ENCODE data around the gene DOP1B.
A peak's percentile ranks its signal among the peaks of the same experiment; 100 is the strongest.
"Not testable (repeated sequence)": the region's sequence is repeated elsewhere in the genome, so short reads cannot be mapped to it uniquely, and the experiment has no call there.

DOP1B gene

DNA sequence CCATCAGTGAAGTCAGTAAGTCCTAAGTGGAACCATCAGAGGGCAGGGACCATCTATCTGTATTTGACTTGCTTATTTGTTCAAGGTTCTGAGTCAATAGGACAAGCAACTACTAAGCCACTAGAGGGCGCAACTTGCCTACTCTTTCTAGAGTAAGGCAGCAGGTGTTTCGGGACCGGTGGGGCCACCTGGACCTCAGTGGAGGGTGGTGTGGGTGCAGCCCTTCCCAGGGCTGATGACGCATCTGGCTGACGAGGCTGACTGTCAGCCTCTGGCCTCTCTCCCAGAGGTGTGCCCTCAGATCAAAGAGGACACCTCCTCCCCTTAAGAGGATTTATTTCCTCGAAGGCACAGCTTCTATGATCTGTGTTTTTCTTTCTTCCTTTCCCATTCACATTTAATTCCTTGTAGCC lies 15.1 kb upstream of the DOP1B start:
- Histone ChIP-seq H3K27ac (ENCODE audit: low read length) (peak overlapping the region; percentile 85), H3K4me3 (ENCODE audit: low read depth in 1 of 2, low read length in 2 of 2) (no peak overlapping the region), H3K9me3 (ENCODE audit: control insufficient read depth in 1 of 2, low read length in 2 of 2) (no peaks in the 10 kb centered on the region), H3K36me3 (ENCODE audit: control insufficient read depth in 1 of 2, insufficient read depth in 2 of 2, low read length in 2 of 2) (peaks cover 3 to 8% of the 10 kb centered on the region in 2 donors), H3K27me3 (ENCODE audit: low read depth, low read length) (no peaks in the 10 kb centered on the region), H3K4me1 (ENCODE audit: control insufficient read depth in 1 of 2, insufficient read depth in 2 of 2, low read length in 2 of 2) (peaks cover 0 to 8% of the 10 kb centered on the region in 2 donors)

DNA sequence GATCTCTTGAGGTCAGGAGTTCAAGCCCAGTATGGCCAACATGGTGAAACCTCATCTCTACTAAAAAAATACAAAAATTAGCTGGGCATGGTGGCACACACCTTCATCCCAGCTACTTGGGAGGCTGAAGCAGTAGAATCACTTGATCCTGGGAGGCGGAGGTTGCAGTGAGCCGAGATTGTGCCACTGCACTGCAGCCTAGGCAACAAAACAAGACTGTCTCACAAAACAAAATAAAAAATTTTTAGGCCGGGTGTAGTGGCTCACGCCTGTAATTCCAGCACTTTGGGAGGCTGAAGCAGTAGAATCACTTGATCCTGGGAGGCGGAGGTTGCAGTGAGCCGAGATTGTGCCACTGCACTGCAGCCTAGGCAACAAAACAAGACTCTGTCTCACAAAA lies 12.4 kb upstream of the DOP1B start:
- H3K9me3 ChIP-seq (ENCODE audit: control insufficient read depth in 1 of 2, low read length in 2 of 2); H3K4me3 ChIP-seq (ENCODE audit: low read depth in 1 of 2, low read length in 2 of 2); H3K36me3 ChIP-seq (ENCODE audit: control insufficient read depth in 1 of 2, insufficient read depth in 2 of 2, low read length in 2 of 2); H3K4me1 ChIP-seq (ENCODE audit: control insufficient read depth in 1 of 2, insufficient read depth in 2 of 2, low read length in 2 of 2); H3K27me3 ChIP-seq (ENCODE audit: low read depth, low read length); H3K27ac ChIP-seq (ENCODE audit: low read length): not testable (repeated sequence)

DNA sequence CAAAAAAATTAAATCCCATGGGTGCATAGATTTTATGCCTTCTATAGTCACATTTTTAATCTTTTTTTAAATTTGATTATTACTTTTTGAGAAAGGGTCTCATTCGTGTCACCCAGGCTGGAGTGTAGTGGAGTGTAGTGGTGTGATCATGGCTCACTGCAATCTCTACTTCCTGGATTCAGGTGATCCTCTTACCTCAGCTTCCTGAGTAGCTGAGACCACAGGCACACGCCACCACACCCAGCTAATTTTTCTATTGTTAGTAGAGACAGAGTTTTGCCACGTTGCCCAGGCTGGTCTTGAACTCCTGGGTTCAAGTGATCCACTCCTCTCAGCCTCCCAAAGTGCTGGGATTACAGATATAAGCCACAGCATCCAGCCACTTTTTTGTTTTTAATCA lies 11.4 kb upstream of the DOP1B start:
- H3K27ac ChIP-seq (ENCODE audit: low read length) = no peak overlapping the region

DNA sequence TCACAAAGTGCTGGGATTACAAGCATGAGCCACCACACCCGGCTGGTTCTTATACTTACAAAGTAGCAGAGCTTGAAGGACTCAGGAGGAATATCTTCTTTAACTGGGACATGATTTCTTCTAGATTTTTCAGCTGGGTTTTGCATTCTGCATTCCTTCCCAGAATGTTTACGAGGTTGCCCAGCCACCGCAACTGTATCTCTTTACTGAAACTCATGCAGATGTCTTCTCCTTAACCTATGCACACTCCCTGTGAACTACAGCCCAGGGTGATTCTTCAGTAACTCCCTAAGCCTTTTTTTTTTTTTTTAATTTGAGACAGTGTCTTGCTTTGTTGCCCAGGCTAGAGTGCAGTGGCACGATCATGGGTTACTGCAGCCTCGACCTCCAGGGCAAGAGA lies 8.7 kb upstream of the DOP1B start:
- Histone ChIP-seq H3K9me3 (ENCODE audit: control insufficient read depth in 1 of 2, low read length in 2 of 2) (no peaks in the 10 kb centered on the region), H3K4me3 (ENCODE audit: low read depth in 1 of 2, low read length in 2 of 2) (no peak overlapping the region), H3K27me3 (ENCODE audit: low read depth, low read length) (no peaks in the 10 kb centered on the region), H3K4me1 (ENCODE audit: control insufficient read depth in 1 of 2, insufficient read depth in 2 of 2, low read length in 2 of 2) (peaks cover 7 to 11% of the 10 kb centered on the region in 2 donors), H3K27ac (ENCODE audit: low read length) (no peak overlapping the region), H3K36me3 (ENCODE audit: control insufficient read depth in 1 of 2, insufficient read depth in 2 of 2, low read length in 2 of 2) (no peaks in the 10 kb centered on the region)

More for the DNA sequence above, 11.4 kb upstream of the DOP1B start:
- peaks cover 2 to 10% of the 10 kb centered on the region in 2 donors for H3K4me1 ChIP-seq (ENCODE audit: control insufficient read depth in 1 of 2, insufficient read depth in 2 of 2, low read length in 2 of 2)
- H3K36me3 ChIP-seq (ENCODE audit: control insufficient read depth in 1 of 2, insufficient read depth in 2 of 2, low read length in 2 of 2) = peaks cover 0 to 2% of the 10 kb centered on the region in 2 donors
- no peaks in the 10 kb centered on the region for H3K9me3 ChIP-seq (ENCODE audit: control insufficient read depth in 1 of 2, low read length in 2 of 2)
- no peaks in the 10 kb centered on the region for H3K27me3 ChIP-seq (ENCODE audit: low read depth, low read length)
- H3K4me3 ChIP-seq (ENCODE audit: low read depth in 1 of 2, low read length in 2 of 2) = no peak overlapping the region

DNA sequence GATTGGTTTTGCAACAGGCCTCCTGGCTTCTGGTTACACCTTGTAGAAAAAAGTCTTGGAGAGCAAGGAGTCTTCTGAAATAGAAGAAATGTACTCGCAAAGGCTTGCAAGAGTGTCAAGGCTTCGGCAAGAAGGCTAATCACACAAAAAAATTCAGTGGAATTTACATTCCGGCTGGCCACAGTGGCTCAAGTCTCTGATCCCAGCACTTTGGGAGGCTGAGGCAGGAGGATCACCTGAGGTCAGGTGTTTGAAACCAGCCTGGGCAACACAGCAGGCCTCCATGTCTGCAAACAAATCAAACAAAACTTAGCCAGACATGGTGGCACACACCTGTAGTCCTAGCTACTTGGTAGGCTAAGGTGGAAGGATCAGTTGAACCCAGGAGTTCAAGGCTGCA lies 7.7 kb upstream of the DOP1B start:
- H3K4me1 ChIP-seq (ENCODE audit: control insufficient read depth in 1 of 2, insufficient read depth in 2 of 2, low read length in 2 of 2) = peaks cover 7 to 11% of the 10 kb centered on the region in 2 donors
- no peak overlapping the region for H3K27ac ChIP-seq (ENCODE audit: low read length)
- no peaks in the 10 kb centered on the region for H3K9me3 ChIP-seq (ENCODE audit: control insufficient read depth in 1 of 2, low read length in 2 of 2)
- H3K4me3 ChIP-seq (ENCODE audit: low read depth in 1 of 2, low read length in 2 of 2) = no peak overlapping the region
- no peaks in the 10 kb centered on the region for H3K27me3 ChIP-seq (ENCODE audit: low read depth, low read length)
- no peaks in the 10 kb centered on the region for H3K36me3 ChIP-seq (ENCODE audit: control insufficient read depth in 1 of 2, insufficient read depth in 2 of 2, low read length in 2 of 2)

DNA sequence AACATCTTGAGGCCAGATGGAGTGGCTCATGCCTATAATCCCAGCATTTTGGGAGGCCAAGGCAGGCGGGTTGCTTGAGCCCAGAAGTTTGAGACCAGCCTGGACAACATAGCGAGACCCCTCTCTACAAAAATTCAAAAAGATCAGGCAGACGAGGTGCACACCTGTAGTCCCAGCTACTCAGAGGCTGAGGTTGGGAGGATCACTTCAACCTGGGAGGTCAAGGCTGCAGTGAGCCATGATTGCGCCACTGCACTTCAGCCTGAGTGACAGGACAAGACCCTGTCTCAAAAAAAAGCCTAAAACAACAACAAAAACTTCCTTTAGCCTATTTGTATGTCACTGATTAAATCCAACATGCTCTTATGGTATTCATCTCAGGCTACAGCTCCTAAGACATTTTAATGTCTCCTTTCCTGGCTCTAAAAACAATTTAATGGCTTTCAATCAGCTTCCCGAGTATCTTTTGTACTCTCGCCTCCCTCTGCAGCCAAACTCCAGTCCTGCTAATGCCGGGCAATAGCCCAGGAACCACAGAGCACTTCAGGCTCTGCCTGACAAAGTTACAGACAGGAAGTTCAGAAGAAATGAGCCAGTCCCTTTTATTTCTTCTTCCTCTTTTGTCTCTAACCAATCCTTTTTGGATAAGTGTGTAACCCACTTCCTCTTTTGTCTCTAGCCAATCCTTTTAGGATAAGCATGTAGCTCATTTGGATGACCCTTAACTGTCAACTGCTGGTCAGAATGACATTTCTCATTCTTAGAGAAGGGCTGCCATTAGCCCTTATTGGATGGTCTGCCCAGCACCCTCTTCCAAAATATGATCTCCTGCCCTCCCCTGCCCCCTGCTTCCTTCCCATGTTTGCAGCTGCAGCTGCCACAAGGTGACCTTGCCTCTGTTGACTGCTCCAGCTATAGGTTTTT lies 6.6 kb upstream of the DOP1B start:
- Histone ChIP-seq H3K4me3 (ENCODE audit: low read depth in 1 of 2, low read length in 2 of 2) (no peak overlapping the region), H3K36me3 (ENCODE audit: control insufficient read depth in 1 of 2, insufficient read depth in 2 of 2, low read length in 2 of 2) (no peaks in the 10 kb centered on the region), H3K27me3 (ENCODE audit: low read depth, low read length) (no peaks in the 10 kb centered on the region), H3K27ac (ENCODE audit: low read length) (peak overlapping the region; percentile 17), H3K4me1 (ENCODE audit: control insufficient read depth in 1 of 2, insufficient read depth in 2 of 2, low read length in 2 of 2) (peaks cover 7 to 12% of the 10 kb centered on the region in 2 donors), H3K9me3 (ENCODE audit: control insufficient read depth in 1 of 2, low read length in 2 of 2) (no peaks in the 10 kb centered on the region)

DNA sequence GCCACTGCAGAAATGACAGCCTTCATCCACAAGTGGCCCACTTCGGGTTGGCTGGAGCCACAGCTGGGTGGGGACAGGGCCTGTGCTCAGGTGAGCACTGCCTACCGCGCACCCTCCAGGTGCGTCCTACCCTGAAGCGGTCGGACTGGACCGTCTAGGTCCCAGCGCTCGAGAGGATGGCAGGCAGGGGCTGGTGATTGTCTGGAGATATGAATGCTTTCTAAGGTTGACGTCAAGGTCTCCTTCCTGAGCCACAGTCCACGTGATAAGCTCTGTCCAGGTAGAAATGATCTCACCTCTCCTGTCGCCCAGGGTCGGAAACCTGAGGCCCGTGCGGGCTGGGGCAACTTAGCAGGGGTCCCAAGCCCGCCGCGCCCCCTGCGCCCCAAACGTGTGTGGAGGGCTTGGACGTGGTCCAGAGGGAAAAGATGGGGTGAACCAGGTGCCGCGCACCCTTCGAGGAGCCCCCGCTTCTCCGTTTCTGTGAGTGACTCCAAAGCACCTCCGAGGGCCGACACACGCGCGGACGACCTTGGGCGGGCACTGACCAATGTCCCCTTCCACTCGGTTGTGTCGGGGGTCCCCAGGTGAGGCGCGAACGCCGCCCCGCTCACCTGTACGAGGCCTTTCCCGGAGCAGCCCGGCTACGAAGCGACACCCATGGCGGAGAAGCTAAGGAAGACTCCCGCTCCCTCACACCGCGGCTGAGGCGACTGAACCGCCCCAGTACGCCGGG lies 853 bp upstream of the DOP1B start:
- Histone ChIP-seq H3K27ac (ENCODE audit: low read length) (peak overlapping the region; percentile 45), H3K4me1 (ENCODE audit: control insufficient read depth in 1 of 2, insufficient read depth in 2 of 2, low read length in 2 of 2) (peaks cover under 1 to 12% of the 10 kb centered on the region in 2 donors), H3K4me3 (ENCODE audit: low read depth in 1 of 2, low read length in 2 of 2) (peak overlapping the region; percentile 61 to 74), H3K36me3 (ENCODE audit: control insufficient read depth in 1 of 2, insufficient read depth in 2 of 2, low read length in 2 of 2) (no peaks in the 10 kb centered on the region), H3K9me3 (ENCODE audit: control insufficient read depth in 1 of 2, low read length in 2 of 2) (no peaks in the 10 kb centered on the region), H3K27me3 (ENCODE audit: low read depth, low read length) (no peaks in the 10 kb centered on the region)

DNA sequence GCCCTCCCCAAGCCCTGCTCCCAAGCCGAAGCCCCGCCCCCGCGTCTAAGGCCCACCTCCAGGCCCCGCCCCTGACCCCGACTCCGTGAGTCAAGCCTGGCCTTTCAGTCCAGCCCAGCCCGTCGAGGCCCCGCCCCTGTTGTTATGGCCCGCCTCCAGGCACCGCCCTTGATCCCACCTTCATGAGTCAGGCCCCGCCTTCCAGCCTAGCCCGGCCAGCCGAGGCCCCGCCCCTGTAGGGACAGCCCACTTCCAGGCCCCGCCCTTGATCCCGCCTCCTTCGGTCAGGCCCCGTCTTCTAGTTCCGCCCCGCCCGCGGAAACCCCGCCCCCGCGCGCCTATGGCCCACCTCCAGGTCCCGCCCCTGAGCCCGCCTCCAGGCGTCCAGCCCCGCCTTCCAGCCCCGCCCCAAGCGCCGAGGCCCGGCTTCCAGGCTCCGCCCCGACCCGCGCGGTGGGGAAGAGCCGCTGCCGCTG lies 247 bp upstream of the DOP1B start:
- H3K4me1 ChIP-seq (ENCODE audit: control insufficient read depth in 1 of 2, insufficient read depth in 2 of 2, low read length in 2 of 2) = peaks cover 0 to 12% of the 10 kb centered on the region in 2 donors
- H3K9me3 ChIP-seq (ENCODE audit: control insufficient read depth in 1 of 2, low read length in 2 of 2) = no peaks in the 10 kb centered on the region
- H3K36me3 ChIP-seq (ENCODE audit: control insufficient read depth in 1 of 2, insufficient read depth in 2 of 2, low read length in 2 of 2) = no peaks in the 10 kb centered on the region
- peak overlapping the region; percentile 61 to 95 for H3K4me3 ChIP-seq (ENCODE audit: low read depth in 1 of 2, low read length in 2 of 2)
- H3K27ac ChIP-seq (ENCODE audit: low read length) = no peak overlapping the region
- H3K27me3 ChIP-seq (ENCODE audit: low read depth, low read length) = no peaks in the 10 kb centered on the region

DNA sequence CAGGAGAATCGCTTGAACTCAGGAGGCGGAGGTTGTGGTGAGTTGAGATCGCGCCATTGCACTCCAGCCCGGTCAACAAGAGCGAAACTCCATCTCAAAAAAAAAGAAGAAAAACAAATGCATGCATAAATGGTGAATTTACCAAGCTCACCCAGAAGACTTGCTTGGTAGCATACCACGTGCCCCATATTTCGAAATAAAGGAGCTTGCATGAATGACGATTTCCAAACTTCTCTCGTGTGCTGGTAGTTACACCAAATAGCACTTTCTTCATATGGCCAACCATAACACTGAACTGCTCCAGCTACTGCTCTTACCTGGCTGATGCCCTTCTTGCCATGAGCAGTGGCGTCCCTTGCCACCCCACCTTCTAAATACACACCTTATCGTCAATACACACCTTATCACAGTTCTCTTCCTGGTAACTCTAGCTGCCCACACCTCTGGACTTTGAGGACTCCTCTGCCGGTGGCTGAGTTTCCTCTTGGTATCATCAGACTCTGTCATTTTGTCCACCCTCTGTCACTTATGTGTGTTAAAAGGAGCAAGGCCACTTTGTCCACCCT lies 2.8 kb downstream of the DOP1B start:
- Histone ChIP-seq H3K36me3 (ENCODE audit: control insufficient read depth in 1 of 2, insufficient read depth in 2 of 2, low read length in 2 of 2) (no peaks in the 10 kb centered on the region), H3K27me3 (ENCODE audit: low read depth, low read length) (no peaks in the 10 kb centered on the region), H3K9me3 (ENCODE audit: control insufficient read depth in 1 of 2, low read length in 2 of 2) (no peaks in the 10 kb centered on the region), H3K4me3 (ENCODE audit: low read depth in 1 of 2, low read length in 2 of 2) (no peak overlapping the region), H3K4me1 (ENCODE audit: control insufficient read depth in 1 of 2, insufficient read depth in 2 of 2, low read length in 2 of 2) (peaks cover 0 to 17% of the 10 kb centered on the region in 2 donors), H3K27ac (ENCODE audit: low read length) (no peak overlapping the region)

DNA sequence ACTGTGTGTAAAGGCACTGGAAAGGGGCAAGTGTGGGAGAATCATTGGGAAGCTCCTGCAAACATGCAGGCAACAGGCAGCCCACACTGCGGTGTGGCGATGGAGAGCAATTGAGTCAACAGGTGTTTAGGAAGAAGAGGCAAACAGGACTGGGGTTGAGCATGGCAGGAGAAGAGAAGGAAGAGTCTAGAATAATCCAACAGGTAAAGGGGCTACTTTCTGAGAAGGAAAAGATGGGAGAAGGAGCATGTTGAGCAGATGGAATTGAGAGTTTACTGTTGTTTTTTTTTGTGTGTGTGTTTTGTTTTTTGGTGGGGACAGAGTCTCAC lies 4.2 kb downstream of the DOP1B start:
- no peak overlapping the region for H3K4me3 ChIP-seq (ENCODE audit: low read depth in 1 of 2, low read length in 2 of 2)
- no peak overlapping the region for H3K27ac ChIP-seq (ENCODE audit: low read length)
- peaks cover 0 to 8% of the 10 kb centered on the region in 2 donors for H3K4me1 ChIP-seq (ENCODE audit: control insufficient read depth in 1 of 2, insufficient read depth in 2 of 2, low read length in 2 of 2)
- no peaks in the 10 kb centered on the region for H3K9me3 ChIP-seq (ENCODE audit: control insufficient read depth in 1 of 2, low read length in 2 of 2)
- no peaks in the 10 kb centered on the region for H3K36me3 ChIP-seq (ENCODE audit: control insufficient read depth in 1 of 2, insufficient read depth in 2 of 2, low read length in 2 of 2)
- no peaks in the 10 kb centered on the region for H3K27me3 ChIP-seq (ENCODE audit: low read depth, low read length)

DNA sequence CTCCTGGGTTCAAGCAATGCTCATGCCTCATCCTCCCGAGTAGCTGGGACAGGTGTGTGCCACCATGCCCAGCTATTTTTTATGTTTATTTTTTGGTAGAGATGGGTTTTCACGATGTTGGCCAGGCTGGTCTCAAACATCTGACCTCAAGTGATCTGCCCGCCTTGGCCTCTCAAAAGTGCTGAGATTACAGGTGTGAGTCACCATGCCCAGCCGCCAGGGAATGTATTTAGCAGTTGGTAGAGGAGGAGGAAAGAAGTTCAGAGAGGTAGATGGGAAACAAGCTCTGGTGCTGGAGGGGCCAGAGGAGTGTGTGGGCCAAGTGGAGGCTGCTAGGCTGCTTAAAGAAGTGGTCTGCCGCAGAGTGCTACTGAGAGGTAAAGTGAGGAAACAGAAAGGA lies 6.0 kb downstream of the DOP1B start:
- Histone ChIP-seq H3K27ac (ENCODE audit: low read length) (no peak overlapping the region), H3K4me1 (ENCODE audit: control insufficient read depth in 1 of 2, insufficient read depth in 2 of 2, low read length in 2 of 2) (peaks cover 0 to 5% of the 10 kb centered on the region in 2 donors), H3K4me3 (ENCODE audit: low read depth in 1 of 2, low read length in 2 of 2) (no peak overlapping the region), H3K27me3 (ENCODE audit: low read depth, low read length) (no peaks in the 10 kb centered on the region), H3K36me3 (ENCODE audit: control insufficient read depth in 1 of 2, insufficient read depth in 2 of 2, low read length in 2 of 2) (no peaks in the 10 kb centered on the region), H3K9me3 (ENCODE audit: control insufficient read depth in 1 of 2, low read length in 2 of 2) (no peaks in the 10 kb centered on the region)

Measured in muscle layer of duodenum (tissue), 2 donors.